Fibroblast of lung (primary cell): ENCODE data around the gene TRUB2.

Experiments used
- CTCF ChIP-seq, 2 donors: IDR thresholded peaks in 1 of 2; conservative IDR thresholded peaks in 1 of 2; 1 replicate in 1 of 2; 2 replicates in 1 of 2; pipeline ENCODE4 v1.5.1; 2011 to 2012; ENCODE audit warnings: low read length in 2 of 2, control low read depth in 1 of 2, inconsistent platforms in 1 of 2, low read depth in 1 of 2, mild to moderate bottlenecking in 1 of 2
- EZH2 ChIP-seq: IDR thresholded peaks from 2 replicates; pipeline ENCODE4 v1.5.1; 2012; ENCODE audit warnings: low read length, control low read depth, mild to moderate bottlenecking; ENCODE audit errors: missing control alignments

- TF ChIP-seq CTCF (conservative IDR thresholded peaks at IDR 0.05 in 1 of 2, IDR thresholded peaks at IDR 0.05 in 1 of 2; ENCODE audit: low read depth in 1 of 2, low read length in 2 of 2): no peak
- TF ChIP-seq EZH2: no peak
Observed at GRCh38 chr9:128314697-128315096, 7.5 kb downstream of the TRUB2 start.
